Dermis blood vessel endothelial cell (primary cell): ENCODE measurements around the gene DET1. TPM values are rescaled to one million over a fixed set of nuclear protein-coding genes. Genes with fewer than 3 reads are reported as not detected.
A peak's percentile ranks its signal among the peaks of the same experiment; 100 is the strongest.
"Not testable (repeated sequence)": the region's sequence is repeated elsewhere in the genome, so short reads cannot be mapped to it uniquely, and the experiment has no call there.

Source experiments
- DNase-seq: peaks from one replicate; pipeline ENCODE4 v3.0.0; 2010
- total RNA-seq: library from RNA; depleted of rRNA; stranded (reverse); fragments of >200 nt; gene quantifications from 2 replicates; pipeline ENCODE4 v1.2.3, GENCODE V29; 2014

Gene DET1
- 3.2 and 3.8 TPM in 2 replicates for total RNA-seq

GRCh38 chr15:88546248-88547129, at the start of gene DET1:
Gene DET1, minus strand, starts transcription at chr15:88546681. Its CDS starts 14,976 bp downstream, at chr15:88531705.
- peak; percentile 97 for DNase-seq

- DNase-seq, result no peak
Measured at GRCh38 chr15:88591384-88591783, 44.9 kb upstream of the DET1 start.

GRCh38 chr15:88590759-88591158, 44.3 kb upstream of the DET1 start:
- DNase-seq, result no peak

GRCh38 chr15:88586401-88587162, 40.1 kb upstream of the DET1 start:
- no peak for DNase-seq

- DNase-seq, result peak; percentile 74
Measured at GRCh38 chr15:88580532-88580931, 34.1 kb upstream of the DET1 start.

GRCh38 chr15:88579322-88579721, 32.8 kb upstream of the DET1 start:
- no peak for DNase-seq

- DNase-seq, result no peak
Measured at GRCh38 chr15:88574655-88575054, 28.2 kb upstream of the DET1 start.

GRCh38 chr15:88574077-88574476, 27.6 kb upstream of the DET1 start:
- no peak for DNase-seq

- DNase-seq, result no peak
Measured at GRCh38 chr15:88571852-88572259, 25.4 kb upstream of the DET1 start.

GRCh38 chr15:88571153-88571851, 24.8 kb upstream of the DET1 start:
- no peak for DNase-seq

GRCh38 chr15:88568589-88568988, 22.1 kb upstream of the DET1 start:
- DNase-seq, result no peak

- no peak for DNase-seq
Measured at GRCh38 chr15:88564741-88565140, 18.3 kb upstream of the DET1 start.

- DNase-seq, result no peak
Measured at GRCh38 chr15:88563638-88564037, 17.2 kb upstream of the DET1 start.

GRCh38 chr15:88559565-88559964, 13.1 kb upstream of the DET1 start:
- DNase-seq, result not testable (repeated sequence)

- DNase-seq, result not testable (repeated sequence)
Measured at GRCh38 chr15:88558026-88558425, 11.5 kb upstream of the DET1 start.

GRCh38 chr15:88548009-88548408, 1.5 kb upstream of the DET1 start:
- DNase-seq, result not testable (repeated sequence)

GRCh38 chr15:88545578-88546247, 768 bp downstream of the DET1 start:
- not testable (repeated sequence) for DNase-seq

- DNase-seq, result no peak
Measured at GRCh38 chr15:88543065-88543776, 3.3 kb downstream of the DET1 start.

GRCh38 chr15:88542342-88542733, 4.1 kb downstream of the DET1 start:
- DNase-seq, result no peak

- DNase-seq, result no peak
Measured at GRCh38 chr15:88541709-88542341, 4.7 kb downstream of the DET1 start.

GRCh38 chr15:88541111-88541510, 5.4 kb downstream of the DET1 start:
- not testable (repeated sequence) for DNase-seq
